HFF-Myc (cell line): ENCODE data around the gene STXBP2.

Source experiments
- DNase-seq: peaks from one replicate; pipeline ENCODE4 v3.0.0-alpha.2; 2011; ENCODE audit warnings: low read depth; ENCODE audit errors: extremely low read depth
- H3K4me3 ChIP-seq: replicated peaks from 2 replicates; pipeline ENCODE4 v1.5.1; 2011; ENCODE audit warnings: low read depth, mild to moderate bottlenecking, control low read depth, low read length
- CTCF ChIP-seq: IDR thresholded peaks from 2 replicates; pipeline ENCODE4 v1.5.1; 2012; ENCODE audit warnings: mild to moderate bottlenecking, low read depth, low read length, control low read depth; ENCODE audit errors: missing control alignments

Gene STXBP2

GRCh38 chr19:7658219-7658686 is 21.3 kb downstream of the STXBP2 start:
- H3K4me3 ChIP-seq = no peak overlapping the region
- TF ChIP-seq CTCF = no peak
- no peak for DNase-seq

- no peak for TF ChIP-seq CTCF
- H3K4me3 ChIP-seq = no peak overlapping the region
- no peak for DNase-seq
Observed at GRCh38 chr19:7661744-7662538, 25.0 kb downstream of the STXBP2 start.

DNA sequence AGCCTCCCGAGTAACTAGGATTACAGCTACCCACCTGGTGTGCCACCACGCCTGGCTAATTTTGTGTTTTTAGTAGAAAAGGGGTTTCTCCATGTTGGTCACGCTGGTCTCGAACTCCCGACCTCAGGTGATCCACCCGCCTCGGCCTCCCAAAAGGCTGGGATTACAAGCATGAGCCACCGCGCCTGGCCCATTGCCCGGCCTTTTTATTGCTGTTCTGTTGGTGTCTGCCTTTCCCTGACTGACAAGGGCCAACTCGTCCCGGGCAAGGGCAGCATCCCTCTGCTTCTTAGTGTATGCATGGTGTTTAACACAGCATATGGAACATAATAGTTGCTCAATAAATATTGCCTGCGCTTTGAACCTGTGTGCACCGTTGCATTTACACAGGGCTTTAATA is 25.7 kb downstream of the STXBP2 start:
- no peak for DNase-seq
- H3K4me3 ChIP-seq = no peak overlapping the region
- no peak for TF ChIP-seq CTCF

GRCh38 chr19:7663706-7664105 is 26.8 kb downstream of the STXBP2 start:
- no peak overlapping the region for H3K4me3 ChIP-seq
- no peak for DNase-seq
- TF ChIP-seq CTCF = no peak

DNA sequence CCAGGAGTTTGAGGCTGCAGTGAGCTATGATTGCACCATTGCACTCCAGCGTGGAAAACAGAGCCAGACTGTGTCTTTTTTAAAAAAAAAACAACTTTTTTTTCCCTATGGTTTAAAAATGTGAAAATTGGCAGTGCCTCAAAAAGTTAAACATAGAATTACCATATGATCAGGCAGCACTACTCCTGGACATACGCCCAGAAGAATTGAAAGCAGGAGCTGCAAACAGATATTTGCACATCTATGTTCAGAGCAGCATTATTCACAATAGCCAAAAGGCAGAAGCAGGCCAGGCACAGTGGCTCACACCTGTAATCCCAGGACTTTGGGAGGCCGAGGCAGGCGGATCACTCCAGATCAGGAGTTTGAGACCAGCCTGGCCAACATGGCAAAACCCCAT is 28.2 kb downstream of the STXBP2 start:
- TF ChIP-seq CTCF = no peak
- DNase-seq = no peak
- H3K4me3 ChIP-seq = no peak overlapping the region

- no peak within 1 kb of the TSS for H3K4me3 ChIP-seq
- no peak for DNase-seq
Observed at GRCh38 chr19:7668842-7669241, 31.9 kb downstream of the STXBP2 start, which contains the start of gene RETN. Gene RETN (plus strand): TSS chr19:7669049. CDS start chr19:7669327, 278 bp downstream.

More at GRCh38 chr19:7668842-7669241, 31.9 kb downstream of the STXBP2 start, which contains the start of gene RETN:
- no peak for TF ChIP-seq CTCF
